ENCODE results near the gene FGB. TPM values are rescaled to one million over a fixed set of nuclear protein-coding genes. Genes with fewer than 3 reads are reported as not detected.

FGB gene
- total and polyA plus RNA-seq, 2 of the 13 experiments (the other 11 are each of a cell fraction or from before 2014, with no cell fraction given), result 226 to 784 TPM

GRCh38 chr4:154595807-154596206, 33.0 kb downstream of the FGB start (continued):
- TF ChIP-seq ZFP37 (CRISPR knock-in tag; IDR thresholded peaks at IDR 0.05; ENCODE audit: borderline replicate concordance) (no peak), HNF1A (IDR thresholded peaks at IDR 0.05; ENCODE audit: low read depth) (peak; percentile 88), HNF1A (CRISPR knock-in tag; IDR thresholded peaks at IDR 0.05; ENCODE audit: borderline replicate concordance) (peak; percentile 86; the same call in 1 of the 2 replicates), CEBPG (CRISPR knock-in tag; IDR thresholded peaks at IDR 0.05) (peak; percentile 90), NCOR1 (IDR thresholded peaks at IDR 0.05; ENCODE audit: borderline replicate concordance, low read length) (peak; percentile 53; the same call in 1 of the 2 replicates), ZNF710 (CRISPR knock-in tag; IDR thresholded peaks at IDR 0.05; ENCODE audit: borderline replicate concordance) (0 out of 2 replicates have a peak, but pooled peaks have one; percentile 37), ISX (CRISPR knock-in tag; conservative IDR thresholded peaks at IDR 0.05) (no peak), FOXO1 (CRISPR knock-in tag; IDR thresholded peaks at IDR 0.05) (peak; percentile 87; the same call in 1 of the 2 replicates), GFI1 (CRISPR knock-in tag; IDR thresholded peaks at IDR 0.05; ENCODE audit: borderline replicate concordance) (peak; percentile 87), SIX1 (CRISPR knock-in tag; IDR thresholded peaks at IDR 0.05; ENCODE audit: borderline replicate concordance) (peak; percentile 57; the same call in 1 of the 2 replicates), ZSCAN9 (CRISPR knock-in tag; IDR thresholded peaks at IDR 0.05; ENCODE audit: borderline replicate concordance) (peak; percentile 80; the same call in 1 of the 2 replicates), KLF11 (CRISPR knock-in tag; IDR thresholded peaks at IDR 0.05) (no peak), IKZF5 (CRISPR knock-in tag; IDR thresholded peaks at IDR 0.05) (peak; percentile 58; the same call in 1 of the 2 replicates), BORCS8-MEF2B (CRISPR knock-in tag; IDR thresholded peaks at IDR 0.05) (no peak), ARID5B (CRISPR knock-in tag; IDR thresholded peaks at IDR 0.05) (peak; percentile 99), ZNF770 (CRISPR knock-in tag; IDR thresholded peaks at IDR 0.05) (no peak)
